GM18909 (cell line): ENCODE results near the gene ENPP6.
"Not testable (repeated sequence)": the region's sequence is repeated elsewhere in the genome, so short reads cannot be mapped to it uniquely, and the experiment has no call there.

Experiments
- ATAC-seq: cut with Tn5 transposase; IDR thresholded peaks from one replicate; pipeline ENCODE4 v1.9.1; 2021; ENCODE audit warnings: mild to moderate bottlenecking; ENCODE audit not compliant: unreplicated experiment, poor library complexity

Gene ENPP6

DNA sequence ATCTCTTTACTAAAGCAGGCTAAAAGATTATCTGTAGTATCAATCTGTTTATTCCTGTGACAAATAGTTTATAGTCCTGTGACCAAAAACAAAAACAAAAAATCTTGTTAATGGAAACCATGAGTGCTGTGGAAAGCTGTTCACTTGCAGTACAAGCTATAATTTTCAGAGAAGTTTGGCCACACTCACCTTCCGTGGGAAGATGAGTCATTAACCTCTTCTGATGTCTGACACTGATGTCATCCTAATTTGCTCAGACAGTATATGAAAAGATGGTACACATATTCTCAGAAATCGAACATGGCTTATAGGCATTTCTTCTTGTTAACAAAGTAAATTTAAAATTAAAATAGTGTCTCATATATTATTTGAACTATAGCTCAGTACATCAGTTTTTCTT is 19.9 kb upstream of the ENPP6 start:
- ATAC-seq, result no peak

DNA sequence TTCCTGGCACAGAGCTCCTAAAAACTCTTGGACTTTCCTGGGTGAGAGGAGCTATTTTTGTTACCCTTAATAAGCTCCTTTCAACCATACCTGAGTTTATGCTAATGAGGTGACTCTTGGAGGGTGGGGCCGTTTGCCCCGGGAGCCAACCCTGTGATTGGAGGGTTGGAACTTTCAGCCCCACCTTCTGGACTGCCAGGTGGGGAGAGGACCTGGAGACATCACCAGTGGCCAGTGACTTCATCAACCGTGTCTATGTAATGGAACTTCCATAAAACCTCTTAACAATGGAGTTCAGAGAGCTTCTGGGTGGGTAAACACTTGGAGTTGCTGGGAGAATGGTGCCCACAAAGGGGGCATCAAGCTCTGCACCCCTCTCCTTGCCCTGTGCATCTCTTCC is 17.9 kb upstream of the ENPP6 start:
- no peak for ATAC-seq

GRCh38 chr4:184234155-184234554 is 16.5 kb upstream of the ENPP6 start:
- no peak for ATAC-seq

DNA sequence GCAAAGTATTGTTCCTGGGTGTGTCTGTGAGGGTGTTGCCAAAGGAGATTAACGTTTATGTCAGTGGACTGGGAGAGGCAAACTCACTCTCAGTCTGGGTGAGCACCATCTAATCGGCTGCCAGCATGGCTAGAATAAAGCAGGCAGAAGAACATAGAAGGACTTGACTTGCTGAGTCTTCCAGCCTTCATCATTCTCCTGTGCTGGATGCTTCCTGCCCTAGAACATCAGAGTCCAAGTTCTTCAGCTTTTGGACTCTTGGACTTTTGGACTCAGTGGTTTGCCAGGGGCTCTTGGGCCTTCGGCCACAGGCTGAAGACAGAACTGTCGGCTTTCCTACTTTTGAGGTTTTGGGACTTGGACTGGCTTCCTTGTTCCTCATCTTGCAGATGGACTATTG is 15.3 kb upstream of the ENPP6 start:
- no peak for ATAC-seq

DNA sequence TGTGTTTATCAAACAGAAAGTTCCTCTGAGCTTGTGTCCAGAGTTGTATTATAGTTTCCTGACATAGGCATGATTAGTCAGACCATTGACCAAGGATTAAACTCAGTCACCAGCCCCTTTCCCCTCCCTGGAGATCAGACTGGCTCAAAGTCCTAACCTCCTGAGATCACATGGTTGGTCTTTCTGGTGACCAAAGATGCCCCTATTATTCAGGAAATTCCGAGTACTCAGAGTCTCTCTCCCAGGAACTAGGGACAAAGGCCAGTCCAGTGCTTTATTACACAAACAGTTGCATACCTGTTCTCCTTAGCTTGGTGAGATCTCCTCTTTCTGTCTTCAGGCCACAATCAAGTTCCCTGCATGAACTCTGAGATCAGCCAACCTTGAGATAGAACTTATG is 14.5 kb upstream of the ENPP6 start:
- no peak for ATAC-seq

GRCh38 chr4:184231573-184231972 is 13.9 kb upstream of the ENPP6 start:
- ATAC-seq, result no peak

DNA sequence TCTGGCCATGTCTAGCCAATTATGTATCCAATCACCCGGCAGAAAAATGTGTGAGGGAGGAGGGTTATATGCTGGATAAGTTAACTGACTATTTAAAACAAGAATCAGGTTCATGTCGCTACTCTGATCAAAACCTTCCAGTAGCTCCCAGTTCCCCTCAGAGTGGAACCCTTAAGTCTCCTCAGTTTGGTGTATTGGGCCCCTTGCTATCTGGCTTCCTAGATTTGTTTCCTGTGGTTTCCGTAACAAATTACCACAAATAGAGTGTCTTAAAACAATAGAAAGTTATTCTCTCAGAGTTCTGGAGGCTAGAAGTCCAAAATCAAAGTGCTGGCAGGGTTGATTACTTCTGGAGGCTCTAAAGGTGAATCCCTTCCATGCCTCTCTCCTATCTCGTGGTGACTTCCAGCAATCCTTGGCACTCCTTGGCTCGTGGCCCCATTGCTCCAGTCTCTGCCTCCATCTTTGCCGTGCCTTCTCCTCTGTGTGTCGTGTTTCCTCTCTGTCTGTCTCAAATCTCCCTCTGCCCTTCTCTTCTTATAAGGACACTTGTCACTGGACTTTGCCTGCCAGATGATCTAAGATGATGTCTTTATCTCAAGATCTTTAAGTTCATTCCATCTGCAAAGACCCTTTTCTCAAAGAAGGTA is 10.5 kb upstream of the ENPP6 start:
- no peak for ATAC-seq

- ATAC-seq, result no peak
Measured at GRCh38 chr4:184216515-184216914, 1.2 kb downstream of the ENPP6 start.

- ATAC-seq, result no peak
Measured at GRCh38 chr4:184215709-184216328, 1.9 kb downstream of the ENPP6 start.

DNA sequence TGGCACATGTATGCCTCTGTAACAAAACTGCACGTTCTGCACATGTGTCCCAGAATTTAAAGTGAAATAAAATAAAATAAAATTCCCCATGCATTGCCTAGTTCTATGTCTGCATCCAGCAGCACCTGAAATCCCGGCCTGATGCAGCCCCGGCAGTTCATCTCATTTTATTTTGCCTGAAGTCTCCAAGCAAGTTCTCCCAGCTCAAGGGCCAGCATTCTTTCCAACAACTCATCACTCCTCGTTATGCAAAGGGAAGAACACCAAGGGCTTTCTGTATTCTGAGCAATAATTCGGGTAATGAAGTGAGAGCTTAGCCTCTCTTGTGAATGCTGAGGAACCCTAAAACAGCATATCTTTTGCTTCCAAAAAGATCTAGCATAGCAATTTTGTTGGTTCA is 2.7 kb downstream of the ENPP6 start:
- ATAC-seq, result no peak

DNA sequence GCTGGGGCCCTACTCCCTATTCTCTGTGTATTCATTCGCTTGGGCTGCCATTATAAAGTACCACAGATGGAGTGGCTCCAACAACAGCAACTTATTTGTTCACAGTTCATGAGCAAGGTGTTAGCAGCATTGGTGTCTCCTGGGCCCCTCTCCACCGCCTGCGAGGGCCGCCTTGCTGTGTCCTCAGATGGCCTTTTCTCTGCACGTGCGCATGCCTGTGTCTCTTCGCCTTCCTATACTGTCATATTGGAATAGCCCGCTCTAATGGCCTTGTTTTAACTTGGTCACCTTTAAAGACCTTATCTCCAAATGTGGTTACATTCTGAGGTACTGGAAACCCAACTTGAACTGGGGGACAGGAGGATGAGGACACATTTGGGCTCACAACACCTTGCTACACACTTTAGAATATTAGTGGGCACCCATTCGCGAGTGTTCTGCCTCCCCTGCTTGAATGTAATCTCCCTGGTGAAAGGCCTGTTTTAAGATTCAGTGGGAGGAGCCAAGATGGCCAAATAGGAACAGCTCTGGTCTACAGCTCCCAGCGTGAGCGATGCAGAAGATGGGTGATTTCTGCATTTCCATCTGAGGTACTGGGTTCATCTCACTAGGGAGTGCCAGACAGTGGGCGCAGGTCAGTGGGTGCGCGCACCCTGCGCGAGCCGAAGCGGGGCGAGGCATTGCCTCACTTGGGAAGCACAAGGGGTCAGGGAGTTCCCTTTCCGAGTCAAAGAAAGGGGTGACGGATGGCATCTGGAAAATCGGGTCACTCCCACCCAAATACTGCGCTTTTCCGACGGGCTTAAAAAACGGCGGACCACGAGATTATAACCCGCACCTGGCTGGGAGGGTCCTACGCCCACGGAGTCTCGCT is 9.7 kb downstream of the ENPP6 start:
- not testable (repeated sequence) for ATAC-seq

DNA sequence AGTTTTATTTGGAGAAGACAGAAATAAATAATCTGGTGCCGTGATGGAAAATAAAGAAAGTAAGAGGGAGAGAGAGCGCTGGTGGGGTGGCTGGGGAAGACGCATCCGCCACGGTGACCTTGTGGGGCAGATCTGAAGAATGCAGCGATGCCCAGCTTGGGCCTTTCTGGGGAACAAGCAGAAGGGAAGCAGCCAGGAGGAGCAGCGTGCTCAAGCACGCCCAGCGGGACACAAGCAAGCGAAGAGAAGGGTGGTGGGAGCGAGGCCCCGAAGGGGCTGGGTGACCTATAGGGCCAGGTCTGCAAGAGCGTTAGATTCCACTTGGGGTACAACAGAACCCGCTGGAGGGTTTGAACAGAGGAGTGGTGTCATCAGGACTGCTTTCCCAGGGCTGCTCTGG is 12.4 kb downstream of the ENPP6 start:
- no peak for ATAC-seq

DNA sequence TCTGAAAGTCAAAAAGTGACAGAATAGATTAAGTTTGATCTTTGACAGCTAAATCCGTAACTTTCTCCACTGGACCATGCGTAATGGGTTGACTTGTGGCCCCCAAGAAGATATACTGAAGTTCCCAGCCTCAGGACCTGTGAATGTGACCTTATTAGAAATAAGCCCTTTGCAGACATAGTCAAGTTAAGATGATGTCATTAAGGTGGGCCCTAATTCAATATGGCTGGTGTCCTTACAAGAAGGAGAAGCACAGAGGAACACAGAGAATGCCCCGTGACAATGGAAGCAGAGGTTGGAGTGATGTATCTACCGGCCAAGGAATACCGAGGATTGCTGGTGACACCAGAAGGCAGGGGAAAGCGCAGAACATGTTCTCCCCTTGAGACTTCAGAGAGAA is 14.4 kb downstream of the ENPP6 start:
- ATAC-seq, result no peak

GRCh38 chr4:184201179-184201578 is 16.5 kb downstream of the ENPP6 start:
- ATAC-seq, result no peak

- ATAC-seq, result no peak
Measured at GRCh38 chr4:184200296-184200695, 17.4 kb downstream of the ENPP6 start.

GRCh38 chr4:184199780-184200179 is 17.9 kb downstream of the ENPP6 start:
- no peak for ATAC-seq

- ATAC-seq, result no peak
Measured at GRCh38 chr4:184198190-184198589, 19.5 kb downstream of the ENPP6 start.

- ATAC-seq, result no peak
Measured at GRCh38 chr4:184197536-184198082, 20.1 kb downstream of the ENPP6 start.

- no peak for ATAC-seq
Measured at GRCh38 chr4:184196730-184197385, 20.8 kb downstream of the ENPP6 start.
